Cardiac muscle cell (in vitro differentiated cells and primary cell): ENCODE data around the gene NBPF20. TPM values are rescaled to one million over a fixed set of nuclear protein-coding genes. Genes with fewer than 3 reads are reported as not detected.
A peak's percentile ranks its signal among the peaks of the same experiment; 100 is the strongest.
"Not testable (repeated sequence)": the region's sequence is repeated elsewhere in the genome, so short reads cannot be mapped to it uniquely, and the experiment has no call there.

Experiments used
- DNase-seq, 2 donors: peaks; one replicate each; pipeline versions ENCODE4 v3.0.0 to v3.0.0-alpha.2; 2010 to 2017; ENCODE audit warnings: low read depth in 1 of 2, low spot score in 1 of 2
- H3K27ac ChIP-seq: fragments of 200-600 bp; sonication (generic); 2 replicates; pipeline ENCODE4 v1.5.1; 2016
- H3K27me3 ChIP-seq: fragments of 200-600 bp; sonication (generic); 2 replicates; pipeline ENCODE4 v1.6.0; 2016; ENCODE audit warnings: control low read depth
- H3K36me3 ChIP-seq: fragments of 200-600 bp; sonication (generic); 2 replicates; pipeline ENCODE4 v1.5.1; 2016; ENCODE audit warnings: control low read depth
- H3K4me1 ChIP-seq: fragments of 200-600 bp; sonication (generic); 2 replicates; pipeline ENCODE4 v1.8.1; 2017; ENCODE audit warnings: low read depth, mild to moderate bottlenecking, mixed run types
- H3K4me3 ChIP-seq: fragments of 200-600 bp; sonication (generic); 2 replicates; pipeline ENCODE4 v1.5.1; 2016; ENCODE audit warnings: mild to moderate bottlenecking
- H3K9me3 ChIP-seq: fragments of 200-600 bp; sonication (generic); 2 replicates; pipeline ENCODE4 v1.5.1; 2017; ENCODE audit warnings: low read depth, mild to moderate bottlenecking, control low read depth
- polyA plus RNA-seq: library from polyadenylated mRNA; unstranded; fragments of >200 nt; fragmentation: Nextera tagmentation; extraction: Ambion mirVana; gene quantifications from 2 replicates; pipeline ENCODE4 v1.2.1, GENCODE V29; 2016
- total RNA-seq: library from RNA; depleted of rRNA; stranded (reverse); fragments of >200 nt; gene quantifications from 2 replicates; pipeline ENCODE4 v1.2.3, GENCODE V29; 2016

NBPF20 gene
- total and polyA plus RNA-seq, 2 experiments from 2014 or later, result 1.6 to 2.4 TPM

- H3K36me3 ChIP-seq, H3K4me3 ChIP-seq, DNase-seq, H3K27ac ChIP-seq, H3K9me3 ChIP-seq, H3K4me1 ChIP-seq: not testable (repeated sequence)
- peaks cover 29% of the 10 kb centered on the region for H3K27me3 ChIP-seq
Measured at GRCh38 chr1:145454824-145455177, 29.4 kb upstream of the NBPF20 start.

- H3K4me3 ChIP-seq, DNase-seq, H3K27ac ChIP-seq, H3K4me1 ChIP-seq, H3K9me3 ChIP-seq, H3K36me3 ChIP-seq: not testable (repeated sequence)
- H3K27me3 ChIP-seq, result peaks cover 26% of the 10 kb centered on the region
Measured at GRCh38 chr1:145453873-145454823, 28.7 kb upstream of the NBPF20 start.

- not testable (repeated sequence) for H3K27ac ChIP-seq, DNase-seq, H3K4me1 ChIP-seq, H3K4me3 ChIP-seq, H3K9me3 ChIP-seq, H3K36me3 ChIP-seq
- peaks cover 29% of the 10 kb centered on the region for H3K27me3 ChIP-seq
Measured at GRCh38 chr1:145452506-145452905, 27.1 kb upstream of the NBPF20 start.

- peaks cover 31% of the 10 kb centered on the region for H3K27me3 ChIP-seq
Measured at GRCh38 chr1:145451914-145452313, 26.5 kb upstream of the NBPF20 start.

DNA sequence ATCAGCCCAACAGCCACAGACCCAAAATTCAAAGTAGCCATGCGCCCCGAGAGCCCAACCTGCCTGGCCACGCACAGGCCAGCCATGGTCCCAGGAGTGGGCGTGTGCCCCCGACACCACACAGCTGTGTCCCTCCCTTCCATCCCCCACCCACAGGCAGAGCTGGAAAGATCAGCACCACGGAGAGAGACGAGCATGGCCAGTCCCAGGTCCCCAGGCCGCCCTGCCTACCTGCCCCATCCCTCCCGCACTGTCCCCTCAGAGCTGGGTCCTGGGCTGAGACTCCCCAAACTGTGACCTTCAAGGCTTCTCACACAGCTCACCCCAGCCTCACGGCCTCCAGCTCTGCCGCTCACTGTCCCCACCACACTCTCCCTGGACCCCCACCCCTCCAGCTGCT lies 19.8 kb upstream of the NBPF20 start:
- not testable (repeated sequence) for H3K4me1 ChIP-seq, H3K9me3 ChIP-seq, H3K36me3 ChIP-seq, H3K27ac ChIP-seq, H3K4me3 ChIP-seq, H3K27me3 ChIP-seq
- peak in 1 of 2 donors; percentile 35 for DNase-seq

More at GRCh38 chr1:145451914-145452313, 26.5 kb upstream of the NBPF20 start:
- H3K4me3 ChIP-seq, H3K4me1 ChIP-seq, H3K36me3 ChIP-seq, H3K27ac ChIP-seq, H3K9me3 ChIP-seq: not testable (repeated sequence)
- peak; percentile 11 to 55 for DNase-seq

- not testable (repeated sequence) for DNase-seq, H3K27ac ChIP-seq, H3K4me3 ChIP-seq, H3K27me3 ChIP-seq, H3K4me1 ChIP-seq, H3K9me3 ChIP-seq, H3K36me3 ChIP-seq
Measured at GRCh38 chr1:145442340-145442739, 16.9 kb upstream of the NBPF20 start.

DNA sequence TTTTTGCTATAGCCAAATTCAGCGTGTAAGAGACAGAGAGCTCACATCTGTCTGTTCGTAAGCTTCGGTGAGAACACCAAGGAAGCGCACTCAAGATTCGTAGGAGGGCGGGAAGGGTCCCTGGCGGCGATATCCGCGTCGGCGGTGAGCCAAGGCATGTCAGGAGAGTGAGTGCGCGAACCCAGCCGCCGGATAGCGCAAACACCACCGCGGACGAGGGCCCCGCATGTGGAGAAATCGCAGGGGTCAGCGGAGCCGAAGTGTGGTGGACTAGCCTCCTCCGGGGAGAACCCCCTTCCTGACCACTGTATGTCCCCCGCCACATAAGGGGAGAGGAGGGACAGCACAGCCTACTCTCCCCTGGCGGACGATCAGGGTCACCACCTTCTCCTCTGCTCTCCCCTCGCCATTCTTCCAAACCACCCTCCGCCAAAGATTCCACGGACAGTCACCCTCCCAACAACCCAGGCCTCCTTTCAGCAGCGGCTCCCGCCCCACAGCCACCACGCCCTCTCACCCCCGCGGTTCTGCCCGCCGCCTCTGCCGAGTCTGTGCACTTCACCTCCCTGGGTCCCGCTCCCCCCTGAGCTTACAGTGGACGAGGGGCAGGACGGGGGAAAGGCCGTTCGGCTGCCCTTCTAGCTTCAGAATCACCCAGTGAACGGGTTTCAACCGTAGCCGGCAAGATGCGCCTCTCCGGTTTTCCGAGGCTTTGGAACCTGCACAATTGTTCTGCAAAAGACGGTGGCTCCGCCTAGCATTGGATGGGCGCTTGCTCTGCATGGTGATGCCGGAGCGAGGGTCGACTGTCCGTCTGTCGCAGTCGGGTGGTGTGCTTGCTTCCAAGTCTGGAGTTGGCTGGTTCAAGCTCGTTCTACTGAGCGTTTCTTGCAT lies 6.2 kb upstream of the NBPF20 start:
- Histone ChIP-seq H3K4me3 (peak overlapping the region; percentile 16), H3K27me3 (peaks cover 65% of the 10 kb centered on the region)
- not testable (repeated sequence) for H3K9me3 ChIP-seq, H3K36me3 ChIP-seq, H3K27ac ChIP-seq, H3K4me1 ChIP-seq, DNase-seq

DNA sequence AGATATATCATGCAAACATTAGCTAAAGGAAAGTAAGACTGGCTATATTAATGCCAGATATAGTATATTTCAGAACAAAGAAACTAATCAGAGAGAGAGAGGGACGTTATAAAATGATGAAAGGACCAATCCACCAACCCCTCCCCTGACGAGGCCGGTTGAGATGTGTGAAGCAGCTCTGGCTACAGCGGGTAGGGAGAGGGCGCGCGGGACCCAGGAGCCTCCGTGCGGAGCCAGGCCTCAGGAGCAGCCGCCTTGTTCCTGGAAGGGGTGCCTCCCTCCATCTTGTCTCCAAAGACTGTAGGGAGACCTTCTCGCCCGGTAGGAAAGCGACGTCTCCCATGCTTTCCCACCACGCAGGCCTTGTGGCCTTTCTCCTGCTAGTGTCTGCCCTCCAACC lies 5.4 kb upstream of the NBPF20 start:
- H3K27ac ChIP-seq, H3K4me3 ChIP-seq, H3K9me3 ChIP-seq, DNase-seq, H3K36me3 ChIP-seq, H3K4me1 ChIP-seq: not testable (repeated sequence)
- H3K27me3 ChIP-seq, result peaks cover 65% of the 10 kb centered on the region

GRCh38 chr1:145429329-145429728 lies 3.9 kb upstream of the NBPF20 start:
- H3K4me3 ChIP-seq, DNase-seq, H3K4me1 ChIP-seq, H3K27ac ChIP-seq, H3K36me3 ChIP-seq, H3K9me3 ChIP-seq: not testable (repeated sequence)
- peaks cover 67% of the 10 kb centered on the region for H3K27me3 ChIP-seq

GRCh38 chr1:145424612-145425435 lies 579 bp downstream of the NBPF20 start:
- H3K9me3 ChIP-seq, H3K36me3 ChIP-seq, H3K4me1 ChIP-seq, H3K27ac ChIP-seq: not testable (repeated sequence)
- peak; percentile 4 to 22 for DNase-seq
- Histone ChIP-seq H3K27me3 (peaks cover 32% of the 10 kb centered on the region), H3K4me3 (peak overlapping the region; percentile 52)

DNA sequence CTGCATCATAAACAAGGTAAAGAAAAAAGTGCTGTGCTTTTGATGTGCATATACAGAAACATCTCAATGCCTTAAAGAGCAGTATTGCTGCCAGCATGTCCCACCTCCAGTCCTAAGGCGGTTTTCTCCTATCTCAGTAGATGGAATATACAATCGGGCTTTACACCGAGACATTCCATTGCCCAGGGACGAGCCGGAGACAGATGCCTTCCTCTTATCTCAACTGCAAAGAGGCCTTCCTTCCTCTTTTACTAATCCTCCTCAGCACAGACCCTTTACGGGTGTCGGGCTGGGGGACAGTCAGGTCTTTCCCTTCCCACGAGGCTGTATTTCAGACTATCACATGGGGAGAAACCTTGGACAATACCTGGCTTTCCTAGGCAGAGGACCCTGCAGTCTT lies 10.3 kb downstream of the NBPF20 start:
- H3K27ac ChIP-seq, H3K4me1 ChIP-seq, H3K27me3 ChIP-seq, H3K4me3 ChIP-seq, DNase-seq, H3K36me3 ChIP-seq, H3K9me3 ChIP-seq: not testable (repeated sequence)

GRCh38 chr1:145407266-145407665 lies 18.1 kb downstream of the NBPF20 start:
- H3K4me3 ChIP-seq, H3K36me3 ChIP-seq: not testable (repeated sequence)

DNA sequence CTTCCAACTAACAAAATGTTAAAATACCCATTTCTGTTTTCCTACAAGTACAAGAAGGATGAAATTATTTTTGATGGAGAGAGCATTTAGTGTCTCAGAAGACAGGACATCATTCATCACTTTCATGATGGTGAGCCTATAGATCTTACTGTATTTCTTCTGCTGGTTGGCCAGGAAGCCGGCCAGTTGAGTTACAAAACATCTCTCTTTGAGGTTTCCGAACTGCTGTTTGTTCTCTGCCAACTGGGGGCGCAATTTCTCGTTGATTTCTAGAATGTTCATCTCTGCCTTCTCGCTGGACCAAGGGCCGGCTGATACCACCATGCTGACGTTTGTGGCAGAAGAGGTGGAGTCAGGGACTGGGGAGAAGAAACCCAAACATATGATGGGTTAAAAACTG lies 20.5 kb downstream of the NBPF20 start:
- H3K27ac ChIP-seq, H3K4me3 ChIP-seq, H3K27me3 ChIP-seq, H3K9me3 ChIP-seq, H3K4me1 ChIP-seq, H3K36me3 ChIP-seq: not testable (repeated sequence)
- peak in 1 of 2 donors; percentile 43 for DNase-seq

More at GRCh38 chr1:145407266-145407665, 18.1 kb downstream of the NBPF20 start:
- not testable (repeated sequence) for H3K4me1 ChIP-seq, H3K27ac ChIP-seq, DNase-seq, H3K27me3 ChIP-seq, H3K9me3 ChIP-seq
